ENCODE measurements around the gene PGAP6. TPM values are rescaled to one million over a fixed set of nuclear protein-coding genes. Genes with fewer than 3 reads are reported as not detected.
"Not testable (repeated sequence)": the region's sequence is repeated elsewhere in the genome, so short reads cannot be mapped to it uniquely, and the experiment has no call there.

The PGAP6 gene
- polyA plus RNA-seq, 2 of the 4 experiments (the other 2 are of a cell fraction): 25.9 to 38.1 TPM

GRCh38 chr16:363110-363765, 18.5 kb downstream of the PGAP6 start:
- 73% methylated on average over 13 of the region's 20 CpGs for WGBS (ENCODE audit: missing lambda C conversion rate)
- no peaks in the 10 kb centered on the region for H3K9me3 ChIP-seq
- ATAC-seq (peak; percentile 6 to 20; a peak in 5 of 6 replicates), DNase-seq (ENCODE audit: low read depth in 1 of 2, low spot score in 1 of 2) (no peak), FAIRE-seq (no peak)
- ChIA-PET CTCF (interaction anchor here (0.8 to 7.6 kb wide), 33 partner anchors 12 to 300 kb away, joined by 3 to 80 read pairs (median 8); partner anchors contain the start of genes ARHGDIG, AXIN1, HBQ1 and RHBDF1), POLR2A (no interaction called here)
- H3K4me2 ChIP-seq: no peak overlapping the region
- H3K4me3 ChIP-seq: no peak overlapping the region
- peaks cover 7% of the 10 kb centered on the region; the same call in 2 of the 3 replicates for H3K4me1 ChIP-seq
- TF ChIP-seq BCL3 (IDR thresholded peaks at IDR 0.05) (no peak), MAZ (IDR thresholded peaks at IDR 0.05; ENCODE audit: borderline replicate concordance, low read depth, low read length) (no peak)
- no peak overlapping the region for H3K27ac ChIP-seq

DNA sequence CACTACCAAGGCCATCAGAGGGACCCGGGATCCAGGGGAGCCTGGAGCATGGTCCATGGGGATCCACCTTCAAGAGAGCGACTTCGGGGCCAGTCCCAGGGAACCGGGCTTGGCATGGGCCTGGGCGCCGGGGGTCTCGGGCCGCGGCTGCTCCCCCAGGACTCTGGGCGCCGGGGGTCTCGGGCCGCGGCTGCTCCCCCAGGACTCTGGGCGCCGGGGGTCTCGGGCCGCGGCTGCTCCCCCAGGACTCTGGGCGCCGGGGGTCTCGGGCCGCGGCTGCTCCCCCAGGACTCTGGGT, 19.1 kb downstream of the PGAP6 start:
- not testable (repeated sequence) for H3K4me1 ChIP-seq; H3K4me3 ChIP-seq; FAIRE-seq; ATAC-seq; H3K9me3 ChIP-seq; DNase-seq (ENCODE audit: low read depth in 1 of 2, low spot score in 1 of 2); H3K27ac ChIP-seq
- POLR2A ChIA-PET: interaction anchor here (1.0 to 1.4 kb wide), 4 partner anchors 8 to 256 kb away, joined by 3 to 7 read pairs (median 5); no protein-coding TSS in a partner anchor
- peak overlapping the region; percentile 75 for H3K4me2 ChIP-seq
- CTCF ChIA-PET: interaction anchor here (0.6 to 7.6 kb wide), 64 partner anchors 9 to 310 kb away, joined by 3 to 80 read pairs (median 6); partner anchors contain the start of genes ARHGDIG, AXIN1, FAM234A and HBQ1
- WGBS (ENCODE audit: missing lambda C conversion rate): 63% methylated on average over 6 of the region's 24 CpGs

DNA sequence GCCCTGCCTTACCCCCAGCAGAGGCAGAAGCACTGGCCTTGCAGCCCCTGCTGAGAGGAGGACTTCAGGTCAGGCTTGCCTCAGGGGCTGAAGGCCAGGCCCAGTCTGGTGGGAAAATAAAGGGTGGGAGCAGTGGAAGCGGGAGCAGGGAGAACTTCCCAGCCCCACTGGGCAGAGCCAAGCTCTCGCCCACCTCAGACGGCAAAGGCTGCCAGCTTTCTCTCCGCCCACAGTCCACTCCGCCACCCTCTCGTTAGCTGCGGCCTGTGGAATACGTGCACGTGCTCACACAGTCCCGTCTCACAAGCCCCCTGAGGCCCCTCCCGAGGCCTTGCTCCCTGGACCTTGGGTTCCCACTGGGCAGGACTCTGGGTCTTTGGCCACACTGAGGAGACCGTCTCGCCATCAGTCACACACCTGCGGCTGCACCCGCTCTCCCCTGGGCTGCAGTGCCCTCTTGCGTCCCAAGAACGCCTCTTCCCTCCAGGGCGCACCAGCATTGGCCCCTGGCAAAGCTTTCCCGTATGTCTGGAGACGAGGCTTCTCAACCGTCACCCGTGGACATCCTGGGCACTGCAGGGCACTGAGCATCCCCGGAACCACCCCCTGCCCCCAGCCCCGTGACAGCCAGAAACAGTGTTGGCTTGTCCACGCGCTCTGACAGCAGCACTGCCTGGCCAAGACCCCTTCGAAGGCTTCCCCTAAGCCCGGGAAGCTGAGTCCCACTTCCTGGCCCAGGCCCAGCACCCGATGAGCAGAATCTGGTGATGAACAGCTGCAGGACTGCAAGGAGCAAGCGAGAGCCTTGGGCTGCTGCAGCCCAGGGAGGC, 19.7 kb downstream of the PGAP6 start:
- ChIA-PET CTCF (interaction anchor here (0.6 to 7.6 kb wide), 73 partner anchors 10 to 328 kb away, joined by 3 to 80 read pairs (median 6); partner anchors contain the start of genes ARHGDIG, AXIN1, FAM234A and HBQ1), POLR2A (interaction anchor here (0.7 to 1.4 kb wide), 6 partner anchors 9 to 284 kb away, joined by 3 to 7 read pairs (median 5); partner anchors contain the start of genes AXIN1 and MPG)
- peak; percentile 89 to 94 for DNase-seq (ENCODE audit: low read depth in 1 of 2, low spot score in 1 of 2)
- TF ChIP-seq MAZ (IDR thresholded peaks at IDR 0.05; ENCODE audit: borderline replicate concordance, low read depth, low read length) (no peak), ZNF302 (CRISPR knock-in tag; IDR thresholded peaks at IDR 0.05) (no peak), MYC (IDR thresholded peaks at IDR 0.05; ENCODE audit: borderline replicate concordance, low read length) (no peak), MAX (IDR thresholded peaks at IDR 0.05) (peak; percentile 50; the same call in 1 of the 2 replicates), SREBF2 (IDR thresholded peaks at IDR 0.05) (no peak), RCOR1 (IDR thresholded peaks at IDR 0.05; ENCODE audit: low read depth, low read length) (no peak), SMC3 (IDR thresholded peaks at IDR 0.05) (peak; percentile 84), ZC3H11A (IDR thresholded peaks at IDR 0.05) (no peak), FOSB (CRISPR knock-in tag; IDR thresholded peaks at IDR 0.05) (no peak), RAD21 (conservative IDR thresholded peaks at IDR 0.05 in 1 of 2, IDR thresholded peaks at IDR 0.05 in 1 of 2) (peak; percentile 96 to 97)
- TF ChIP-seq, protein P1, sequence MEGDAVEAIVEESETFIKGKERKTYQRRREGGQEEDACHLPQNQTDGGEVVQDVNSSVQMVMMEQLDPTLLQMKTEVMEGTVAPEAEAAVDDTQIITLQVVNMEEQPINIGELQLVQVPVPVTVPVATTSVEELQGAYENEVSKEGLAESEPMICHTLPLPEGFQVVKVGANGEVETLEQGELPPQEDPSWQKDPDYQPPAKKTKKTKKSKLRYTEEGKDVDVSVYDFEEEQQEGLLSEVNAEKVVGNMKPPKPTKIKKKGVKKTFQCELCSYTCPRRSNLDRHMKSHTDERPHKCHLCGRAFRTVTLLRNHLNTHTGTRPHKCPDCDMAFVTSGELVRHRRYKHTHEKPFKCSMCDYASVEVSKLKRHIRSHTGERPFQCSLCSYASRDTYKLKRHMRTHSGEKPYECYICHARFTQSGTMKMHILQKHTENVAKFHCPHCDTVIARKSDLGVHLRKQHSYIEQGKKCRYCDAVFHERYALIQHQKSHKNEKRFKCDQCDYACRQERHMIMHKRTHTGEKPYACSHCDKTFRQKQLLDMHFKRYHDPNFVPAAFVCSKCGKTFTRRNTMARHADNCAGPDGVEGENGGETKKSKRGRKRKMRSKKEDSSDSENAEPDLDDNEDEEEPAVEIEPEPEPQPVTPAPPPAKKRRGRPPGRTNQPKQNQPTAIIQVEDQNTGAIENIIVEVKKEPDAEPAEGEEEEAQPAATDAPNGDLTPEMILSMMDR (IDR thresholded peaks at IDR 0.05): peak; percentile 88
- TF ChIP-seq, protein P2, sequence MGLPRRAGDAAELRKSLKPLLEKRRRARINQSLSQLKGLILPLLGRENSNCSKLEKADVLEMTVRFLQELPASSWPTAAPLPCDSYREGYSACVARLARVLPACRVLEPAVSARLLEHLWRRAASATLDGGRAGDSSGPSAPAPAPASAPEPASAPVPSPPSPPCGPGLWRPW (IDR thresholded peaks at IDR 0.05): no peak
- no peak overlapping the region for H3K4me3 ChIP-seq
- peaks cover 7% of the 10 kb centered on the region; the same call in 2 of the 3 replicates for H3K4me1 ChIP-seq
- ATAC-seq: peak; percentile 86 to 94
- 0 out of 6 replicates have a peak overlapping the region, but pooled peaks of 1 of the 2 experiments have one; percentile 49 for H3K27ac ChIP-seq
- H3K9me3 ChIP-seq: no peaks in the 10 kb centered on the region
- peak overlapping the region; percentile 75 for H3K4me2 ChIP-seq
- WGBS (ENCODE audit: missing lambda C conversion rate): 14% methylated on average over 21 of the region's 30 CpGs
- no peak for FAIRE-seq
